HG03565 (cell line): Measurements from ENCODE around the gene CMSS1.

Experiments
- ATAC-seq: cut with Tn5 transposase; IDR thresholded peaks from one replicate; pipeline ENCODE4 v1.9.1; 2021; ENCODE audit warnings: mild to moderate bottlenecking, moderate library complexity; ENCODE audit not compliant: unreplicated experiment

The CMSS1 gene

DNA sequence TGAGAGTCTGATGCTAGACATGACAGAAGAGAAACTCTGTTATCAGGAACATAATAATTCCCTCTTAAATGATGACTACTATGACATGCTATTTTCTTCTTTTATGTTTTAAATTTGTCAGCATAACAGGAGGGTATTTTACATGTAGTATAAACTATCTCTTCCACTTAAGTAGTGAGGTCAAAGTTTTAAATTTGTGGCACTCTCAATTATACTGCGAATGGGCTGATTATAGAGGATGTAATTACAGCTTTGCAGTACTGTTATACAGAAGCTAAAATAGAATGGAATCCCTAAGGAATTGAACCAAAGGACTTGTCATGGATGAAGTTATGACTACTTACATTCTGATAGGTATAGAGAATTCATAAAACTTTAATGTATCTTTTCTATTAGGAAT lies 34.3 kb downstream of the CMSS1 start:
- ATAC-seq = no peak

- no peak for ATAC-seq
These were observed 35.2 kb downstream of the CMSS1 start for GRCh38 chr3:99852851-99853250.

- no peak for ATAC-seq
These were observed 37.2 kb downstream of the CMSS1 start for GRCh38 chr3:99854756-99855298.

DNA sequence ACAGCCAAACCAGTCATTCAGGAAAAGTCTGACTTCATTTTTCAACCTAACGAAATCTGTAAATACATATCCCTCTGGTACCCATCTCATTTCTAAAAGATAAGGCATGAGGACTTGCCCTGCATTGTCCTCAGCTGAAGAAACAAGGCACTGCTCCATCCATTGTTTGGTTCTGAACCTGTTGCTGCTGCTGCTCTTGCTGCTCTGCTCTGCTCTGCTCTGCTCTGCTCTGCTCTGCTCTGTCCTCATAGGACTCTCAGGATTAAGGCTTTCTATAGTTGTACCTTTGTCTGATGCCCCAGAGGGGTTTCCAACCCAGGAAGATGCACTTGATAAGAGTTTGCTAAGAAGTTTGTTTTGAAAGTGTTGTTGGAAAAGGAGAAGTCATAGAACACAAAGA lies 38.2 kb downstream of the CMSS1 start:
- ATAC-seq = no peak

DNA sequence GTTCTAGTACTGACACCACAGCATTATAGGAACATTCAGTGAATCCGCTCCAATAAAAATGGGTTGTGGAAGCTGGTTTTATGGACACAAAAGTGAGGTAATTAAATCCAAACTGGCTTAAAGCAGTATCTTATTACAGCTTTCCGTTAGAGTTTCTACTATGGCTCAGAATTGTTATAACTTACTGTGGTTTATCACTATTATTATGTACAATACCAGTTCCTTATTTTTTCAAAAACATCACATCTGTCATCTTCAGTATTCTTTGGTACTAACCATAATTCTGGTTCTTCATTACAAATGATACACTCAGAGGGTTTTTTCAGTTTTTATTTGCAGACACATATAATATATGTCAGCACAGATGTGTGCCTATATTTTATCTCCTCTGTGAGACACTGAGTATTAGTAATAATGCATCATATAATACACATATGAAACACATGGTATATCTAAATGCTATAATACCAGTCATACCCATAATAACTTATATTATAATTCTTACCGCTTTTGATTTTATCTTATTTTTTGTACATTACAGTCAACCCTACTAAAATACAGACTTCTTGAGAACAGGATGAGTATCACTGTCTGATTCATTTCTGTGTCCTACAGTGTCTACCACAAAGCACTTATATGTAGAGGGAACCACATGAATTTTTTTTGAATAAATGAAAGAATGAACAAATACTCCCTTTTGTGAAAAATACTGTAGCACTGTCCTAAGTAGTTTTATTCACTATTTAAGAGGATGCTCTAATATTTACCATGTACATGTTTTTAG lies 39.0 kb downstream of the CMSS1 start:
- no peak for ATAC-seq

DNA sequence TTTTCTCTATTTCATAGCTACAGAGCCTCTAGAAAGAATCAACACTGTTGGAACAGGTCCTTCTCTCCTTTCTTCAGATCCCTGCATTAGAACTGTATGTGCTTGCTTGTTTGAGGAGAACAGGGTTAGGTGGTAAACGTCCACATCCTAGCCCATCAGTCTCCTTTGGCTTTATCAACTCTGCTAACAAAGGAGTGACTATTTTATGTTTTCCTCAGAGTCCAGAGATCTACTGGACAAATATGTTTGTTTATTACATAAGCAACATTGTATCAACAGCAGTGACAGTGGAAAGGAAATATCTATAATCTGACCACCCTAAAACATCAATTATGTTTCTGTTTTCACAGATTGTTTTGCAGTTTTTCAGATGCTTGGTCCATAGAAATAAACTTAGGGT lies 39.6 kb downstream of the CMSS1 start:
- ATAC-seq = no peak

GRCh38 chr3:99858469-99858868 lies 40.8 kb downstream of the CMSS1 start:
- ATAC-seq = no peak

GRCh38 chr3:99859825-99860224 lies 42.2 kb downstream of the CMSS1 start:
- ATAC-seq = no peak

DNA sequence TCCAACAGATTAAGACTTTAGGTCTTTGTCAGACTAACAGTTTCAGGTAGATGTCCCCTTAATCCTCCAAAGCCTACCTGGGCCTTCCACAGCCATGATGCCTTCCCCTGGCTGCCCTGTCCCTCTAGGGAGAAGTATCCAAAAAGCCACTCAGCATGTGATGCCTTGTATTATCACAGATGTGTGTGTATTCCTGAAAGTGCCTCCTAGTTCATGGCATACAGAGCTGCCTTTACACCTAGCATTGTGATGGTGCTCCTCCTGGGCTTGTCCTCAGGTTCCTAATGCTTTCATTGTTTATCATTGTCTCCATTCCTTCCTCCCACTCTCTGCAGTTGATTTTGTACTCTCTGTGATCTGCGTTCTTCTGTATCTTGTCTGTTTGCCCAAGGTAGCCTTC lies 43.6 kb downstream of the CMSS1 start:
- ATAC-seq = no peak

DNA sequence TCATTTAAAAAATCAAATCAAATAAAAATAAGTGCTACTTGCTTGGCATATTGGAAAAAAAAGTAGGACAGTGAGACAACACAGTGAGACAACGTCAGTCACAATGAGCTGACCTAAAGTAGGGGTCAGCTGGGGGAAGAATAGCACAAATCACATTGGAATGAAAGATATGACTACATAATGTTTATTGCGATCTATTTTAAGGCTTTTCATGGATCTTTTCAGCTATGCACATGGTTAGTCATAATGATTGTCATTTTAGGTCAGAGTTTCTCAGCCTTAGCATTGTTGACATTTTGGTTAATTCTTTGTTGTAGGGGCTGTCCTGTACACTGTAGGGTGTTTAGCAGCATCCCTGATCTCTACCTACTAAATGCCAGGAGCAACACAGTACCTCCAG lies 44.5 kb downstream of the CMSS1 start:
- no peak for ATAC-seq

DNA sequence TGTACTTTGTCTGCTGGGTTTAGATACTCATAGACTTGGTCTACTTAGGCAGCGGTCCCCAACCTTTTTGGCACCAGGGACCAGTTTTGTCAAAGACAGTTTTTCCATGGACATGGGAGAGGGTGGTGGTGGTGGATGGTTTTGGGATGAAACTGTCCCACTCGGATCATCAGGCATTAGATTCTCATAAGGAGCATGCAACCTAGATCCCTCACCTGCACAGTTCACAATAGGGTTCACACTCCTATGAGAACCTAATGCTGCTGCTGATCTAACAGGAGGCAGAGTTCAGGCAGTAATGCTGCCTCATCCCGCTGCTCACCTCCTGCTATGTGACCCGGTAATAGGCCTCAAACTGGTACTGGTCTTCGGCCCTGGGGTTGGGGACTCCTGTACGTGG lies 45.3 kb downstream of the CMSS1 start:
- ATAC-seq = no peak

DNA sequence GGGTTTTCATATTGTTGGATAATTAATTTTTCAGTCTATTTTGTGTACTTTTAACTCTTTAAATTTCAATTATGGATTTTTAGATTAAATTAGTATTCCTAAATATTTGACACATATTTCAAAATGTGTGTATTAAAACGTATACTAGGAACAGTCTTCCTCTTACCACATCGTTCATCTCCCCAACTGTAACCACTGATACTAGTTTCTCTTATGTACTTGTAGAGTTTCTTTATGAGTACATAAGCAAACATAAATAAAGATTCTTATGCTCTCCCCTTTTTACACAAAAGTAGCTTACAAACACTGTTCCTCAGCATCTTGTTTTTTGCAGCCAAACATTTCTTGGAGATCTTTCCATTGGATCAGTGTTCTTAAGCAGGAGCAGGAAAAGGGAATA lies 45.9 kb downstream of the CMSS1 start:
- ATAC-seq = peak; percentile 57

DNA sequence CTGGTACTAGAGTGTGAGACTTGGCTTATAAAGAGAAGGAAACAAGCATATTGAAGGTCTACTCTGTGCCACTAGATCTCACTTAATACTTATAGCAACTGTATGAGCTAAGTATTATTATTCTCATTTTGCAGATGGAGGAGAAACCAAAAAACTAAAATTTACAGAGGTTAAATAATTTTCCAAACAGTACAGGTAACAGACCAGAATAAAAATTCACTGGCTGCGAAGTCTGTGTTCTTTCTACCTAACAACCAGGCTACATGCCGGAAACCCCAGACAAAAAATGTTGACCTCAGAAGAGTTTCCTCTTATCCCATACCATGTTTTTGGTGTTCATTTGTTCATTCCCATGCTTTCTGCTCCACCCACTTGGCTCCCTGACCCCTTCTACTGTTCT lies 46.6 kb downstream of the CMSS1 start:
- ATAC-seq = no peak

GRCh38 chr3:99865321-99865720 lies 47.7 kb downstream of the CMSS1 start:
- no peak for ATAC-seq

GRCh38 chr3:99866261-99866761 lies 48.6 kb downstream of the CMSS1 start:
- ATAC-seq = no peak

DNA sequence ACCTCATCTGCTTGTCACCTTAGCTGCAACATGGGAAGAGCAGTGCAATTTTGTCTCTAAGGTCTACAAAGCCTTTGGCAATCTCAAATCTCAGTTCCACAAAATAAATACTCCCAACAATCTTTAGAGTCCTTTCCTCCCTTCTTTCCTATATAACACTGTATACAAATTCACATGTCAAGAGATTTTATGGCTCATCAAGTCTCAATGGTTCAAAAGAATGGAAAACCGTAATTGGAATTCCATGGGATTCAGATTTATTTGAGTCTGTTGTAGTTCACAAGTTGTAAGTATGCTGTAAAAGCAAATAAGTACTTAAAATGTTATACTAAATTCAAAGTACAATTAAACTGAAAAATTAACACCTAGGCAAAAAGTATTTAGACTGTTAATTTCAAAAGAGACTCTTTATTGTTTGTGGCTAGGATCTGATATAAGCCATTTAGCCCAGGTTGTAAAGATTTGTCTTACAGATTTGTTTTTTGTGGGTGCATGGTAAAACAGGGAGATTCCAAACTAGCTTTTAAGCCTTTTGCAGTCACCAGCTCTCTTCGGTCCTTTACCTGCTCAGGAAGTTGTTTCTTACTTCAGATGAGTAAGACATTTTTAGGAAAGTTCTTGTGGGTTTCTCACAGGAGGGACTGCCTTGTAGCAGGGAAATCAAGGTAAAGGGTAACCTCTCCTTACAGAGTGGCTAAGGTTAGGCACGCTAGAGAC lies 50.1 kb downstream of the CMSS1 start:
- ATAC-seq = no peak

DNA sequence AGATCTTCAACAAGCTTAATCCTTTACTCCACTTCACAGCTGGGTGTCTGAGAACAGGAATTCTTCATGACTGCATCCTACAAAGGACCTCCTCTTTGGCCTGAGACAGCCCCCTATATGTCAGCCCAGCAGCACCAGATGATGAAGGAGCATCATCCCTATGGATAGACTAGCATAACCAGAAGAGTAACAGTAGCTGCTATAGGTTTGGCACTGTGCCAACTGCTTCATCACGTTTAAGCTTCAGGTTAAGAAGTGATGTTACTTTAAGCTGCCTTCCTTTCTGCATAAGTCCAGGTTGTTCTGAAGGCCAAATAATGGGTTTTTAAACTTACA lies 50.6 kb downstream of the CMSS1 start:
- no peak for ATAC-seq

DNA sequence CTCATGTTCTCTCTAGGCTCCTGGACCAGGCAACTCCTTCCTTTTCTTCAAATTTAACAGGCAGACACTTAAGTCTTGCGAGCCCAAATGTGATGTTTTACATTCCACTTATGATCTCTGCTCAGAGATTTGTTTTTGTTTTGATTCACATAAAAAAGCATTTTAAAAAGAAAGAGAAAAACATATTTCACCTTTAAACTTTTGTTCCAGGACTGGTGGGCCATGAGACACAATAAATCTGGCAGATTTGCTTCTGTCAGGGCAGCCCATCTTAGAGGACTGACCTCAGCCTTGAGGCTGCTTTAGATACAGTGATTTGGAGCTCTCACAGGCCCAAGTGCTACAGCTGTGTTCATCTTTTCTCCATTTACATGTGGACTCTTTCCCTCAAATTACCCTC lies 52.0 kb downstream of the CMSS1 start:
- no peak for ATAC-seq

GRCh38 chr3:99870712-99871111 lies 53.0 kb downstream of the CMSS1 start:
- ATAC-seq = no peak

DNA sequence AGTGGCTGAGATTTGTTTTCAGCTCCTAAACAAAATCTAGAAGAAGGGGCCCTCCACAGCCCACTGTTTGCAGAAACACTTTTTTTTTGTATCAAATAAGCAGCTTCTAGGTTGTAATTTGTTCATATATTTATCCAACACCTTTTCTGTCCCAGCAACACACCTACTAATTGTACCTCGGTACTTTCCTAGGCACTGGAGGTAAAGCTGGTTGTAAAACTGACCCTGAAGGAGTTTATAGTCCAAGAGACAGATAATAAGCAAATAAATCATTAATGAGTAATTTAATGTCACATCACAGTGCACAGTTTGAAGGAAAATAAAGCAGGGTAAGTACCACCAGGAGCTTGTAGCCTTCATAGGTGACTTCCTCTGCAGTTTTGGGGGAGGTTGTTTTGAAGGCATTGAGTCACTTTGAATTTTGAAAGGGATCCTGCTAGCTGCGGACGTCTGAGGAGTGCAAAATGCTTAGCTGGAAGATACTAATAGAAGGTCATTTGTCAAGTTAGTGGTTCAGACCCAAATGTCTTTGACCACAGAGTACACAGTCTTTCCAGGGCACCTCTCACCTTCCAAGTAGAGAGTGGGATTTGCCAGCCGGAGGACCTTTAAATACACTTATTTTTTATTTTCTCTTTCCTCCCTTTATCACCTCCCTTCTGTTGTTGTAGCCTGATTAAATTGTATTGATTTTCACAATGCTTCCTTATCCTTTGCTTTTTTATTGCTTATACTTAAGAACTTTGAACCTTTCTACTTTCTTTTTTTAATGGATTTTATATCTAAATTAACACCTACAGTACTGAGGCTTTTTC lies 53.8 kb downstream of the CMSS1 start:
- no peak for ATAC-seq

GRCh38 chr3:99872923-99873254 lies 55.2 kb downstream of the CMSS1 start:
- ATAC-seq = peak; percentile 70
